NOMO-1 treated with DMSO at 0.1 percent for 48 hours (cell line): ENCODE data around the gene UGT2B15.
"Not testable (repeated sequence)": the region's sequence is repeated elsewhere in the genome, so short reads cannot be mapped to it uniquely, and the experiment has no call there.

ENCODE experiments used
- DNase-seq: peaks from one replicate; lab custom pipeline; 2025; ENCODE audit not compliant: unreplicated experiment; lab: John Stamatoyannopoulos, UW

Gene UGT2B15

GRCh38 chr4:68656445-68656973 is 13.9 kb downstream of the UGT2B15 start:
- not testable (repeated sequence) for DNase-seq

- DNase-seq = no peak
These were observed 14.5 kb downstream of the UGT2B15 start for GRCh38 chr4:68655764-68656444.

GRCh38 chr4:68654946-68655721 is 15.3 kb downstream of the UGT2B15 start:
- DNase-seq = no peak

- no peak for DNase-seq
These were observed 18.5 kb downstream of the UGT2B15 start for GRCh38 chr4:68651932-68652331.

GRCh38 chr4:68630371-68630770 is 40.1 kb downstream of the UGT2B15 start:
- DNase-seq = no peak

- DNase-seq = not testable (repeated sequence)
These were observed 47.7 kb downstream of the UGT2B15 start for GRCh38 chr4:68622731-68623130.

GRCh38 chr4:68617003-68617698 is 53.3 kb downstream of the UGT2B15 start:
- no peak for DNase-seq

- DNase-seq = no peak
These were observed 54.6 kb downstream of the UGT2B15 start for GRCh38 chr4:68615699-68616422.

- DNase-seq = no peak
These were observed 56.7 kb downstream of the UGT2B15 start for GRCh38 chr4:68613752-68614151.

- DNase-seq = no peak
These were observed 64.2 kb downstream of the UGT2B15 start for GRCh38 chr4:68606240-68606639.

GRCh38 chr4:68599150-68599549 is 71.3 kb downstream of the UGT2B15 start:
- no peak for DNase-seq

GRCh38 chr4:68597482-68597881 is 73.0 kb downstream of the UGT2B15 start:
- no peak for DNase-seq
